Bone marrow (tissue), 2 donors: ENCODE results near the gene ZNF561.
"Not testable (repeated sequence)": the region's sequence is repeated elsewhere in the genome, so short reads cannot be mapped to it uniquely, and the experiment has no call there.

Experiments used
- DNase-seq, 2 donors: peaks; one replicate each; lab custom pipeline; 2025; lab: John Stamatoyannopoulos, UW

The ZNF561 gene

GRCh38 chr19:9621156-9622037 lies at the start of gene ZNF561:
Gene ZNF561 (minus strand): TSS chr19:9621232. CDS start chr19:9619456, 1,776 bp downstream.
- DNase-seq, result peak; percentile 78 to 92

- no peak for DNase-seq
These were observed 47.5 kb upstream of the ZNF561 start for GRCh38 chr19:9668544-9668943.

GRCh38 chr19:9667898-9668297 lies 46.9 kb upstream of the ZNF561 start:
- no peak for DNase-seq

- no peak for DNase-seq
These were observed 37.7 kb upstream of the ZNF561 start for GRCh38 chr19:9658769-9659168.

- not testable (repeated sequence) for DNase-seq
These were observed 32.1 kb upstream of the ZNF561 start for GRCh38 chr19:9653066-9653555.

GRCh38 chr19:9651464-9651863 lies 30.4 kb upstream of the ZNF561 start:
- not testable (repeated sequence) for DNase-seq

- no peak for DNase-seq
These were observed 29.3 kb upstream of the ZNF561 start for GRCh38 chr19:9650345-9650744.

GRCh38 chr19:9645472-9645871 lies 24.4 kb upstream of the ZNF561 start:
- no peak for DNase-seq

GRCh38 chr19:9644472-9644871 lies 23.4 kb upstream of the ZNF561 start:
- no peak for DNase-seq

- DNase-seq, result no peak
These were observed 20.8 kb upstream of the ZNF561 start for GRCh38 chr19:9641810-9642209.

- DNase-seq, result no peak
These were observed 19.9 kb upstream of the ZNF561 start for GRCh38 chr19:9640956-9641355.

- no peak for DNase-seq
These were observed 15.0 kb upstream of the ZNF561 start for GRCh38 chr19:9636018-9636417.

- DNase-seq, result no peak
These were observed 6.8 kb upstream of the ZNF561 start for GRCh38 chr19:9627856-9628255.

GRCh38 chr19:9622531-9622930 lies 1.5 kb upstream of the ZNF561 start:
- no peak for DNase-seq

- no peak for DNase-seq
These were observed 233 bp downstream of the ZNF561 start for GRCh38 chr19:9620842-9621155.

- DNase-seq, result no peak
These were observed 5.2 kb downstream of the ZNF561 start for GRCh38 chr19:9615844-9616243.

GRCh38 chr19:9610484-9611113 lies 10.4 kb downstream of the ZNF561 start:
- DNase-seq, result no peak

- DNase-seq, result no peak
These were observed 12.1 kb downstream of the ZNF561 start for GRCh38 chr19:9608912-9609311.

- no peak for DNase-seq
These were observed 24.0 kb downstream of the ZNF561 start for GRCh38 chr19:9597027-9597426.

GRCh38 chr19:9586764-9587163 lies 34.3 kb downstream of the ZNF561 start:
- peak; percentile 3 to 67 for DNase-seq

- peak; percentile 48 to 75 for DNase-seq
These were observed 36.8 kb downstream of the ZNF561 start, which contains the start of gene ZNF121 for GRCh38 chr19:9584073-9584833. Gene ZNF121 (minus strand): TSS chr19:9584504. CDS start chr19:9568097, 16,407 bp downstream.

GRCh38 chr19:9582081-9582725 lies 38.8 kb downstream of the ZNF561 start:
- DNase-seq, result not testable (repeated sequence)
